DMS79 (cell line): ENCODE measurements around the gene CHD5.

Experiments
- DNase-seq: peaks from one replicate; lab custom pipeline; 2025; lab: John Stamatoyannopoulos, UW

The CHD5 gene

GRCh38 chr1:6099787-6100765 is 80.0 kb downstream of the CHD5 start:
- no peak for DNase-seq

- DNase-seq, result no peak
Measured at GRCh38 chr1:6099297-6099696, 80.8 kb downstream of the CHD5 start.

- no peak for DNase-seq
Measured at GRCh38 chr1:6098303-6099215, 81.6 kb downstream of the CHD5 start.

- DNase-seq, result no peak
Measured at GRCh38 chr1:6097824-6098223, 82.3 kb downstream of the CHD5 start.

DNA sequence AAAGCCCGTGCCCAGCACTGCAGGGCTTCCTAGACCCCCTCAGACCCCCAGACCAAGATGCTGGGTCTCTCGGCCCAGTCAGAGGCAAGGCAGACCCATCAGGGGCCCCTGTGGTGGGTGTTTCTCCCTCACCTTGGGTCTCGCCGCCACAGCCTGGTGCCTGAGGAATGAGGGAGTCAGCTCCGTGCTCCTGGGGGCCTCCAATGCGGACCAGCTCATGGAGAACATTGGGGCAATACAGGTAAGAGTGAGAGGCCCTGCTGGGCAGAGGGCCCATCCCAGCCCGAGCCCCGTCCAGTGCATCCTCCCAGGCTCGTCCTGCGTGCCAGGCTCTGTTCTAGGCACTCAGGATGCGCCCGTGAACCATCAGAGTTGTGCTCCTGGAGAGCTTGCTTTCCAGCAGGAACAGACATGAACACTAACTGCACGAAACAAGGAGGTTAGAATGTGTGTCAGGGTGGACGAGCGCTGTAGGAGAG is 83.0 kb downstream of the CHD5 start:
- no peak for DNase-seq

- DNase-seq, result no peak
Measured at GRCh38 chr1:6096243-6097116, 83.6 kb downstream of the CHD5 start.

- no peak for DNase-seq
Measured at GRCh38 chr1:6095511-6096242, 84.4 kb downstream of the CHD5 start.

- DNase-seq, result no peak
Measured at GRCh38 chr1:6094801-6095505, 85.2 kb downstream of the CHD5 start.

GRCh38 chr1:6094246-6094645 is 85.9 kb downstream of the CHD5 start:
- DNase-seq, result no peak

GRCh38 chr1:6093611-6094010 is 86.5 kb downstream of the CHD5 start:
- no peak for DNase-seq

- no peak for DNase-seq
Measured at GRCh38 chr1:6093071-6093470, 87.0 kb downstream of the CHD5 start.

DNA sequence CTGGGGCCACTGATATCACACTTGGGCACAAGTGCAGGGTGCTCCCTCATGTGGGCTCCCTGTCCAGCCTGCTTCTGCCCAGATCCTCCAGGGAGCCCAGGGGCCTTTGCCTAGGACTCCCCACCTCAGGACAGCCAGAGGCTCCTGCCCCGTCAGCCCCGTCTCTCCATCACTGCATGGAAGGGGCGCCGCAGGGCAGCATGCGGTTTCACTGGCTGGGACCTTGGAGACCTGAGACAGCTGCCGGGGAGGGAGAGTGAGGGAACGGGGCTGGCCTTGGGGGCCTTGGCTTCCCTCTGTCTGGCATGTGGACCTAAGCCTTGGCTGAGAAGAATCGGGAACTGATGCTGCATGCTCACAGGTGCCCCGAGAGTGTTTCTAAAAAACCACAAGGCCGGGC is 87.9 kb downstream of the CHD5 start:
- DNase-seq, result no peak

DNA sequence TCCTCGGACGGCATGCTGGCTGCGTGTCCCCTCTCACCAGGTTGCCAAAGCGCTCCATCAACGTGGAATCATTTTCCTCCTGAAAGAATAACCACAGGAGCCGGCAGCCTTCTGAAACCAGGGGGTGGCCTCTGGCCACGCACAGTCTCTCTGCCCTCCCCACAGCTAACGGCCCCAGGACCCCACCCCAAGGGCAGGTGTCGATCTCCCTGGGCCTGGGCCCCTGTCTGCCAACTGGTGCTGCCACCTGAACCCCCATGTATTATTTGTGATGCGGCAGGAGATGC is 88.4 kb downstream of the CHD5 start:
- DNase-seq, result no peak

DNA sequence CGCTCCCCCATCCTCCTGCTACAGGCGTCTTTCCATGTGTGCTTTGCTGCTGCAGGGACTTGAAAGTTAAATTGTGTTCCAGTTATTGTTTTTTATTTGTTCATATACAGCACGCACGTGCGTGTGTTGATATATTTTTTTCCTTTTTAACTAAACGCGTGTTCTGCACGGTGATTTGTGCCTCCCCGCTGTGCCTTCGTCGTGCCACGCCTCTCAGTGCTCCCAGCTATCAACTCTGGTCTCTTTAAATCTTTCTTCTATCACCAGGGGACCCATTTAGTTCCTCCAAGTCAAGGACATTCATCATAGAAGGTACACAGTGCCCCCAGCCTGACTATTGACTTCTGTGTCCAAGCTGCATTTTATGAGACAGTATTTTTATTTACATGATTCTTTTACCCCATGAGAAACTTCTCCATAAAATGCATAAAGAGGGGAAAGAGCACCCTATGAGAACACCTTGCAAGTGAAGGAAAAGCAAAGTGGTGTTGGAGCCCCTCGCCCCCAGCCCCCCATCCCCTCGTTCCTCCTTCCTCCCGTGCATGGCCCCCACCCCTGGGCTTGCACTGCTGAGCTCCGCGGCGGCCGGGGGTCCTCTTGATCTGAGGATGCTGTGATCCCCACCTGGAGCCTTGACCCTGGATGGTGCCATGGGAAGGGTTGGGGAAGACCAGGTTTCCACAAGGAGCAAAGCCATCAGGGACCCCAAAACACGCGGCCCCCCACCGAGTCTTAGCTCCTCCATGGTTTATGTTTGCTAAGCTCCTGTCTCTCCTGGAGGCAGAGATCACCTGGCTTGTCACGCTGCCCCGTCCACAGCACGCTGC is 88.9 kb downstream of the CHD5 start:
- DNase-seq, result no peak

- DNase-seq, result no peak
Measured at GRCh38 chr1:6090288-6090687, 89.8 kb downstream of the CHD5 start.

DNA sequence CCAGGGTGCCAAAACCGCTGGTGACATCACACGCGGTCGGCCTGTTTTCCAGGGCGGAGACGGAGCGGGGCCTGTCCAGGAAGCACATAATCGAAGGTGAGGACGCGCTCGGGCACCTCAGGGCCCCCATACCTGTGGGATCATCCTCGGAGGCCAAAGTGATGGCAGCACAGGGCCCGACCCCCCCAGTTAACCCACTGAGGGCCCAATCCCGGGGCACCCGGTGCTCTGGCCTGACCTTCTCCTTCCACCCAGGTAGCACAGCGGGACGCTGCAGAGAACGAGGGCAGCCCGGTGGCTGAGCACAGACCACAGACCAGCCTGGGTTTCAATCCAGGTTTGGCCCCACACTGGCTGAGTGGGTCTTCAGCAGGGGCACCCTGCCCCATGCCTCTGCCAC is 91.2 kb downstream of the CHD5 start:
- DNase-seq, result no peak

DNA sequence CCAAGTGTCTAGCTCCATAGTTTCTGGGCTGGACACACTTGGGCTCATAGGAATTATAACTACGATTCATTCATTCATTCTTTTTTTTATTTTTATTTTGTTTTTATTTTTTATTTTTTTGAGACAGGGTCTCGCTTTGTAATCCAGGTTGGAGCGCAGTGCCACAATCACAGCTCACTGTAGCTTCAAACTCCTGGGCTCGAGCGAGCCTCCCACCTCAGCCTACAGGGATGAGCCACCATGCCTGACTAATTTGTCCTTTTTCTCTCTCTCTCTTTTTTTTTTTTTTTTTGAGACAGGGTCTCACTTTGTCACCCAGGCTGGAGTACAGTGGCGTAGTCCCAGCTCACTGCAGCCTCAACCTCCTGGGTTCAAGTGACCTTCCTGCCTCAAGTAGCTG is 92.2 kb downstream of the CHD5 start:
- DNase-seq, result no peak

GRCh38 chr1:6087377-6087772 is 92.7 kb downstream of the CHD5 start:
- DNase-seq, result no peak

DNA sequence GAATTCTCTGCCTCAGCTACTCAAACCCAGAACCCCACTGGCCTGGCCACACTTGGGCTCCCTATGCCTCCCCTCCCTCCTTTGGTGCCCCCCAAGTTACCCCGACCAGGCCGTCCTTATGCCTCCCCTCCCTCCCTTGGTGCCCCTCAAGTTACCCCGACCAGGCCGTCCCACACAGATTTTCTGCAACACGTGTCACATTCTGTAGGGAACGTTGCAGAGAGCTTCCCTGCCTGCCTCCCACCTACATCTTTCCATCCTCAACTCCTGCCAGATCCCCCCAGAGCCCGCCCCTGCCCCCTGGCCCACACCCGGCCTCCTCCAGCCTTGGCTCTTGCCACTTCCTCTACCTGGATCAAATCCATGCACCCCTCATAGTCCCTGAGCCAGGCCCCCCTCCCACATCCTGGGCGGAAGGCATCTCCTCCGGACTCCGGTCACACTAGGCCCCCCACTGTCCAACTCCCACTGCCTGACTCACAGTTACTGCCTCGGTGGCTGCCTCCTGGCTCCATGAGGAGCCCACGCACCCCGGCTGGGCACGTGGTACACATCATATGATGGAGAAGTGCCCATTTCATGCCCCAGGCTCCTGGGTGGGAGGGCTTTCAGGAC is 93.3 kb downstream of the CHD5 start:
- no peak for DNase-seq
